ENCODE measurements around the gene TMEM8B.
"Not testable (repeated sequence)": the region's sequence is repeated elsewhere in the genome, so short reads cannot be mapped to it uniquely, and the experiment has no call there.

TMEM8B gene

GRCh38 chr9:35882263-35882848 is 53.3 kb downstream of the TMEM8B start:
- no peaks in the 10 kb centered on the region for H4K20me1 ChIP-seq (ENCODE audit: control insufficient read depth, insufficient read depth, low read depth, low read length)
- no peak overlapping the region for H3K27ac ChIP-seq (ENCODE audit: low read depth, low read length)
- no peak overlapping the region for H3K4me3 ChIP-seq (ENCODE audit: low read length)
- H3K27me3 ChIP-seq (ENCODE audit: control insufficient read depth, low read length) = peaks cover 3% of the 10 kb centered on the region; the same call in 1 of the 2 replicates
- TF ChIP-seq EZH2phosphoT487 (IDR thresholded peaks at IDR 0.05; ENCODE audit: borderline replicate concordance, low read length) (no peak), CTCF (IDR thresholded peaks at IDR 0.05; ENCODE audit: low read depth, low read length, poor library complexity, severe bottlenecking) (peak; percentile 96)
- no peaks in the 10 kb centered on the region for H3K4me1 ChIP-seq (ENCODE audit: control insufficient read depth, low read length)
- no peaks in the 10 kb centered on the region for H3K79me2 ChIP-seq (ENCODE audit: control insufficient read depth, low read length)
- no peak overlapping the region for H3K4me2 ChIP-seq (ENCODE audit: low read length)
- no peaks in the 10 kb centered on the region for H3K36me3 ChIP-seq (ENCODE audit: control insufficient read depth, low read length)
- H3F3A ChIP-seq (ENCODE audit: control insufficient read depth, insufficient read depth) = no peaks in the 10 kb centered on the region
- H3K9me3 ChIP-seq (ENCODE audit: control insufficient read depth, insufficient read depth, low read length) = no peaks in the 10 kb centered on the region
- H3K9me2 ChIP-seq (replicated peaks; ENCODE audit: control insufficient read depth, low read length) = no peaks in the 10 kb centered on the region

- Histone ChIP-seq H3K9me2 (replicated peaks; ENCODE audit: control insufficient read depth, low read length) (no peaks in the 10 kb centered on the region), H3K4me1 (ENCODE audit: control insufficient read depth, low read length) (no peaks in the 10 kb centered on the region), H3K79me2 (ENCODE audit: control insufficient read depth, low read length) (no peaks in the 10 kb centered on the region), H3K9me3 (ENCODE audit: control insufficient read depth, insufficient read depth, low read length) (no peaks in the 10 kb centered on the region), H4K20me1 (ENCODE audit: control insufficient read depth, insufficient read depth, low read depth, low read length) (no peaks in the 10 kb centered on the region), H3K4me3 (ENCODE audit: low read length) (no peak overlapping the region), H3K4me2 (ENCODE audit: low read length) (no peak overlapping the region), H3F3A (ENCODE audit: control insufficient read depth, insufficient read depth) (no peaks in the 10 kb centered on the region), H3K27me3 (ENCODE audit: control insufficient read depth, low read length) (peaks cover 3% of the 10 kb centered on the region; the same call in 1 of the 2 replicates), H3K36me3 (ENCODE audit: control insufficient read depth, low read length) (no peaks in the 10 kb centered on the region), H3K27ac (ENCODE audit: low read depth, low read length) (no peak overlapping the region)
- TF ChIP-seq CTCF (IDR thresholded peaks at IDR 0.05; ENCODE audit: low read depth, low read length, poor library complexity, severe bottlenecking) = no peak
- TF ChIP-seq EZH2phosphoT487 (IDR thresholded peaks at IDR 0.05; ENCODE audit: borderline replicate concordance, low read length) = no peak
Observed at GRCh38 chr9:35882996-35883395, 54.0 kb downstream of the TMEM8B start.

GRCh38 chr9:35884908-35885307 is 55.9 kb downstream of the TMEM8B start:
- not testable (repeated sequence) for H3K4me1 ChIP-seq (ENCODE audit: control insufficient read depth, low read length); H3K27ac ChIP-seq (ENCODE audit: low read depth, low read length); H3K4me3 ChIP-seq (ENCODE audit: low read length); H4K20me1 ChIP-seq (ENCODE audit: control insufficient read depth, insufficient read depth, low read depth, low read length); H3K4me2 ChIP-seq (ENCODE audit: low read length); H3K9me3 ChIP-seq (ENCODE audit: control insufficient read depth, insufficient read depth, low read length); H3F3A ChIP-seq (ENCODE audit: control insufficient read depth, insufficient read depth); H3K36me3 ChIP-seq (ENCODE audit: control insufficient read depth, low read length); H3K27me3 ChIP-seq (ENCODE audit: control insufficient read depth, low read length); H3K79me2 ChIP-seq (ENCODE audit: control insufficient read depth, low read length); H3K9me2 ChIP-seq (replicated peaks; ENCODE audit: control insufficient read depth, low read length)

GRCh38 chr9:35891646-35892045 is 62.6 kb downstream of the TMEM8B start:
- Histone ChIP-seq H3K27me3 (ENCODE audit: control insufficient read depth, low read length) (no peaks in the 10 kb centered on the region), H3F3A (ENCODE audit: control insufficient read depth, insufficient read depth) (no peaks in the 10 kb centered on the region), H4K20me1 (ENCODE audit: control insufficient read depth, insufficient read depth, low read depth, low read length) (no peaks in the 10 kb centered on the region), H3K4me1 (ENCODE audit: control insufficient read depth, low read length) (peaks cover 5% of the 10 kb centered on the region), H3K79me2 (ENCODE audit: control insufficient read depth, low read length) (no peaks in the 10 kb centered on the region), H3K27ac (ENCODE audit: low read depth, low read length) (no peak overlapping the region), H3K4me3 (ENCODE audit: low read length) (no peak overlapping the region), H3K9me2 (replicated peaks; ENCODE audit: control insufficient read depth, low read length) (no peaks in the 10 kb centered on the region), H3K9me3 (ENCODE audit: control insufficient read depth, insufficient read depth, low read length) (no peaks in the 10 kb centered on the region), H3K4me2 (ENCODE audit: low read length) (no peak overlapping the region), H3K36me3 (ENCODE audit: control insufficient read depth, low read length) (no peaks in the 10 kb centered on the region)
- TF ChIP-seq CTCF (IDR thresholded peaks at IDR 0.05; ENCODE audit: low read depth, low read length, poor library complexity, severe bottlenecking) (no peak), EZH2phosphoT487 (IDR thresholded peaks at IDR 0.05; ENCODE audit: borderline replicate concordance, low read length) (no peak)

Data from DOHH2 (cell line).